ENCODE results near the gene FANCI. TPM values are rescaled to one million over a fixed set of nuclear protein-coding genes. Genes with fewer than 3 reads are reported as not detected.

The FANCI gene
- polyA plus RNA-seq (2013, experiment 1 of 2) = 45.2 TPM
- polyA plus RNA-seq (2013, experiment 2 of 2) = 45.9 TPM

DNA sequence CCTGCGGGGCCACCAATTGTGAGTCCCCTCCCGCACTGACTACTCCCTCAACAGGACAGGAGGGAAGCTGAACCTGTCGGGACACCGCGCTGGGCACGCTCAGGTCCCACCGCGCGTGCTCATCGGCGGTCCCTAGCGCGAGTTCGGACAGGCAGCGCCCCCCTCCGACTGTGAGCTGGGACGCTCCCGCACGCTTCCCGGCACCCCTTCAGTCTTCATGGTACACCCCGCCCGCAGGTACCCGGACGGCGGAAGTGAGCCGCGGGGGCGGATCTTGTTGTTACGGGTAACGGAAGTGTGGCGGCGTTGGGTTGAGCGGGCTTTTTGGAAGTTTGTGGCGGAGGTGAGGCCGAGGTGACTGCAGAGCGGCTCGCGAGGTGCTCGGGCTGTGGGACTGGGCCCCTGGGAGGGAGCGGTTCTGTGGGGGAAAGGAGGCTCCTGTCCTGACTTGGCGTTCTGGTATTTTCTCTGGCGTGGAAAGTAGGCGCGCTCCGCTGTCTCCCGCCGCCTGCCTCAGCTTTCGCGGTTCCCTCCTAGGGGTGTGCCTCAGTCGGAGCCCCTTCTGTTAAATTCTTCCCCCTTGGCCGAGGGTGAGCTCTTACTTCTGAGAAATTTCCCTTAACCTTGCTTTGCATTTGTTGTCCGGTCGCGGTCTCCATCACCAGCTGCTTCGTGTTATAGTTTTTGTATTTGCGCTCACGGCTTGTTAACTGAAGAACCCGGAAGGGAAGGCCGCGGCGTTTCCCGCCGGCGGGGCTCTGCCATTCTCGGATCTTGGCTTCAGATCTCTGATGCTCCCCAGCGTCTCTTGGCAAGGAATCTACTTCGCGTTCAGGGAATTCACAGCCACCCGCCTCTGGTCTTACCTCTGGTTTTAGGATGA, at the start of gene FANCI:
Gene FANCI, plus strand, starts transcription at position 289 of the 883 bp plus-strand sequence. CDS start 3,669 bp downstream, outside the sequence.
- peak within 1 kb of the TSS; percentile 95 for H3K9ac ChIP-seq (ENCODE audit: low read length)
- peak within 1 kb of the TSS; percentile 96 for H3K56ac ChIP-seq (ENCODE audit: low read length)
- H2BK120ac ChIP-seq (ENCODE audit: low read depth, low read length) = no peak within 1 kb of the TSS
- H4K5ac ChIP-seq (ENCODE audit: low read length) = no peak within 1 kb of the TSS
- H3K79me1 ChIP-seq (ENCODE audit: low read length) = peaks cover 9% of the 10 kb centered on the region
- no peak within 1 kb of the TSS for H2BK5ac ChIP-seq (ENCODE audit: low read length)
- H3K36me3 ChIP-seq (ENCODE audit: control insufficient read depth, insufficient read depth, low read length) = no peaks in the 10 kb centered on the region
- no peak within 1 kb of the TSS for H3K18ac ChIP-seq (ENCODE audit: low read length)
- WGBS (ENCODE audit: extremely low coverage, insufficient coverage, low lambda C conversion rate) = no CpG with 5 or more reads among the region's 69 CpGs
- no peak within 1 kb of the TSS for H4K8ac ChIP-seq (ENCODE audit: low read depth, low read length)
- peak within 1 kb of the TSS; percentile 75 for H3K4me2 ChIP-seq (ENCODE audit: low read length)
- no peak within 1 kb of the TSS for H2BK15ac ChIP-seq (replicated peaks; ENCODE audit: low read depth)
- peak; percentile 97 for DNase-seq
- peaks cover 5% of the 10 kb centered on the region for H3K4me1 ChIP-seq (ENCODE audit: control insufficient read depth, low read depth, low read length)
- H3K23ac ChIP-seq (ENCODE audit: low read length) = peak within 1 kb of the TSS; percentile 37
- H3K4me3 ChIP-seq (ENCODE audit: low read length) = peak within 1 kb of the TSS; percentile 99
- H3K4ac ChIP-seq (ENCODE audit: low read depth, low read length) = peak within 1 kb of the TSS; percentile 8
- no peak within 1 kb of the TSS for H2AK5ac ChIP-seq (ENCODE audit: low read length)
- H3K27me3 ChIP-seq (ENCODE audit: insufficient read depth, low read length, poor library complexity) = no peaks in the 10 kb centered on the region
- H3K27ac ChIP-seq (ENCODE audit: low read depth, low read length) = no peak within 1 kb of the TSS
- H3K79me2 ChIP-seq (ENCODE audit: control insufficient read depth, insufficient read depth, low read length) = peaks cover 24% of the 10 kb centered on the region

GRCh38 chr15:89194608-89195007, 49.2 kb upstream of the FANCI start:
- no peak overlapping the region for H3K27ac ChIP-seq (ENCODE audit: low read depth, low read length)
- H2BK15ac ChIP-seq (replicated peaks; ENCODE audit: low read depth) = no peak overlapping the region
- H3K23ac ChIP-seq (ENCODE audit: low read length) = no peak overlapping the region
- H3K79me2 ChIP-seq (ENCODE audit: control insufficient read depth, insufficient read depth, low read length) = no peaks in the 10 kb centered on the region
- H3K4me3 ChIP-seq (ENCODE audit: low read length) = no peak overlapping the region
- no peak overlapping the region for H4K5ac ChIP-seq (ENCODE audit: low read length)
- no peaks in the 10 kb centered on the region for H3K36me3 ChIP-seq (ENCODE audit: control insufficient read depth, insufficient read depth, low read length)
- H3K56ac ChIP-seq (ENCODE audit: low read length) = no peak overlapping the region
- peaks cover 12% of the 10 kb centered on the region for H3K4me1 ChIP-seq (ENCODE audit: control insufficient read depth, low read depth, low read length)
- no peaks in the 10 kb centered on the region for H3K27me3 ChIP-seq (ENCODE audit: insufficient read depth, low read length, poor library complexity)
- WGBS (ENCODE audit: extremely low coverage, insufficient coverage, low lambda C conversion rate) = no CpG with 5 or more reads among the region's 4 CpGs
- no peak overlapping the region for H3K4me2 ChIP-seq (ENCODE audit: low read length)
- H2BK5ac ChIP-seq (ENCODE audit: low read length) = no peak overlapping the region
- no peak overlapping the region for H3K4ac ChIP-seq (ENCODE audit: low read depth, low read length)
- no peak for DNase-seq
- H3K18ac ChIP-seq (ENCODE audit: low read length) = no peak overlapping the region
- H3K9ac ChIP-seq (ENCODE audit: low read length) = no peak overlapping the region
- no peaks in the 10 kb centered on the region for H3K79me1 ChIP-seq (ENCODE audit: low read length)
- H2BK120ac ChIP-seq (ENCODE audit: low read depth, low read length) = no peak overlapping the region
- no peak overlapping the region for H4K8ac ChIP-seq (ENCODE audit: low read depth, low read length)
- no peak overlapping the region for H2AK5ac ChIP-seq (ENCODE audit: low read length)

GRCh38 chr15:89195836-89196235, 47.9 kb upstream of the FANCI start:
- H3K36me3 ChIP-seq (ENCODE audit: control insufficient read depth, insufficient read depth, low read length) = no peaks in the 10 kb centered on the region
- no peak for DNase-seq
- H3K27ac ChIP-seq (ENCODE audit: low read depth, low read length) = no peak overlapping the region
- no peaks in the 10 kb centered on the region for H3K79me1 ChIP-seq (ENCODE audit: low read length)
- no peak overlapping the region for H2BK5ac ChIP-seq (ENCODE audit: low read length)
- WGBS (ENCODE audit: extremely low coverage, insufficient coverage, low lambda C conversion rate) = no CpG with 5 or more reads among the region's 8 CpGs
- no peaks in the 10 kb centered on the region for H3K27me3 ChIP-seq (ENCODE audit: insufficient read depth, low read length, poor library complexity)
- H3K4me3 ChIP-seq (ENCODE audit: low read length) = no peak overlapping the region
- no peak overlapping the region for H3K56ac ChIP-seq (ENCODE audit: low read length)
- no peak overlapping the region for H2AK5ac ChIP-seq (ENCODE audit: low read length)
- H4K8ac ChIP-seq (ENCODE audit: low read depth, low read length) = no peak overlapping the region
- no peak overlapping the region for H4K5ac ChIP-seq (ENCODE audit: low read length)
- H3K4ac ChIP-seq (ENCODE audit: low read depth, low read length) = no peak overlapping the region
- no peak overlapping the region for H2BK15ac ChIP-seq (replicated peaks; ENCODE audit: low read depth)
- H3K23ac ChIP-seq (ENCODE audit: low read length) = no peak overlapping the region
- H3K4me1 ChIP-seq (ENCODE audit: control insufficient read depth, low read depth, low read length) = peaks cover 12% of the 10 kb centered on the region
- H3K4me2 ChIP-seq (ENCODE audit: low read length) = no peak overlapping the region
- no peak overlapping the region for H3K18ac ChIP-seq (ENCODE audit: low read length)
- no peak overlapping the region for H2BK120ac ChIP-seq (ENCODE audit: low read depth, low read length)
- H3K79me2 ChIP-seq (ENCODE audit: control insufficient read depth, insufficient read depth, low read length) = no peaks in the 10 kb centered on the region
- H3K9ac ChIP-seq (ENCODE audit: low read length) = no peak overlapping the region

DNA sequence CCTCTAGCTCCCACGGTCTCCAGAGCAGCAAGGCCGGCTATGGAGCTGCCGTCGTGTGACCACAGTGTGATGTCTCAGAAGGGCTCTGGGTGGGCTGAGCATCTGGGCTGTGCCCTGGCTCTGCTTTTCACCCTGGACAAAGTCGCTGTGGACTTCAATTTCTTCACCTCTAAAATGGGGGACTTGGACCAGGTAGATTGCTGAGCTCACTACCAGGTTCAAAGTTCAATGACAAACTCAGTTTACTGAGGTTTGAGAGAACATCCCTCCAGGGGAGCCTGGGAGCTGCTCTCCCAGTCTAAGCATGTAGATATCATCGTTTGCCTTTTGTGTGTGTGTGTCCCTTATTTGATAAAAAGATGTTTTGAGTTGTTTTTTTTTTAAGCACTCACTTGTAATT, 47.5 kb upstream of the FANCI start:
- H3K27ac ChIP-seq (ENCODE audit: low read depth, low read length) = no peak overlapping the region
- no peak overlapping the region for H3K4ac ChIP-seq (ENCODE audit: low read depth, low read length)
- no CpG with 5 or more reads among the region's 6 CpGs for WGBS (ENCODE audit: extremely low coverage, insufficient coverage, low lambda C conversion rate)
- no peak overlapping the region for H3K23ac ChIP-seq (ENCODE audit: low read length)
- no peak overlapping the region for H4K5ac ChIP-seq (ENCODE audit: low read length)
- no peaks in the 10 kb centered on the region for H3K36me3 ChIP-seq (ENCODE audit: control insufficient read depth, insufficient read depth, low read length)
- H2BK15ac ChIP-seq (replicated peaks; ENCODE audit: low read depth) = no peak overlapping the region
- no peaks in the 10 kb centered on the region for H3K79me1 ChIP-seq (ENCODE audit: low read length)
- H2BK5ac ChIP-seq (ENCODE audit: low read length) = no peak overlapping the region
- no peaks in the 10 kb centered on the region for H3K27me3 ChIP-seq (ENCODE audit: insufficient read depth, low read length, poor library complexity)
- H3K79me2 ChIP-seq (ENCODE audit: control insufficient read depth, insufficient read depth, low read length) = no peaks in the 10 kb centered on the region
- no peak overlapping the region for H3K4me2 ChIP-seq (ENCODE audit: low read length)
- no peak overlapping the region for H3K9ac ChIP-seq (ENCODE audit: low read length)
- no peak overlapping the region for H3K18ac ChIP-seq (ENCODE audit: low read length)
- no peak overlapping the region for H2BK120ac ChIP-seq (ENCODE audit: low read depth, low read length)
- H3K56ac ChIP-seq (ENCODE audit: low read length) = no peak overlapping the region
- H3K4me3 ChIP-seq (ENCODE audit: low read length) = no peak overlapping the region
- H2AK5ac ChIP-seq (ENCODE audit: low read length) = no peak overlapping the region
- H3K4me1 ChIP-seq (ENCODE audit: control insufficient read depth, low read depth, low read length) = peaks cover 12% of the 10 kb centered on the region
- no peak overlapping the region for H4K8ac ChIP-seq (ENCODE audit: low read depth, low read length)
- no peak for DNase-seq

GRCh38 chr15:89196994-89197393, 46.8 kb upstream of the FANCI start:
- H3K79me1 ChIP-seq (ENCODE audit: low read length) = no peaks in the 10 kb centered on the region
- no peak overlapping the region for H3K23ac ChIP-seq (ENCODE audit: low read length)
- no peak overlapping the region for H3K4ac ChIP-seq (ENCODE audit: low read depth, low read length)
- H2BK15ac ChIP-seq (replicated peaks; ENCODE audit: low read depth) = no peak overlapping the region
- H2BK120ac ChIP-seq (ENCODE audit: low read depth, low read length) = no peak overlapping the region
- H3K56ac ChIP-seq (ENCODE audit: low read length) = no peak overlapping the region
- H2AK5ac ChIP-seq (ENCODE audit: low read length) = no peak overlapping the region
- no peaks in the 10 kb centered on the region for H3K79me2 ChIP-seq (ENCODE audit: control insufficient read depth, insufficient read depth, low read length)
- H4K5ac ChIP-seq (ENCODE audit: low read length) = no peak overlapping the region
- DNase-seq = no peak
- H4K8ac ChIP-seq (ENCODE audit: low read depth, low read length) = no peak overlapping the region
- peaks cover 12% of the 10 kb centered on the region for H3K4me1 ChIP-seq (ENCODE audit: control insufficient read depth, low read depth, low read length)
- no peak overlapping the region for H3K4me2 ChIP-seq (ENCODE audit: low read length)
- no peak overlapping the region for H2BK5ac ChIP-seq (ENCODE audit: low read length)
- H3K36me3 ChIP-seq (ENCODE audit: control insufficient read depth, insufficient read depth, low read length) = no peaks in the 10 kb centered on the region
- H3K4me3 ChIP-seq (ENCODE audit: low read length) = no peak overlapping the region
- H3K27ac ChIP-seq (ENCODE audit: low read depth, low read length) = no peak overlapping the region
- no peak overlapping the region for H3K9ac ChIP-seq (ENCODE audit: low read length)
- H3K27me3 ChIP-seq (ENCODE audit: insufficient read depth, low read length, poor library complexity) = no peaks in the 10 kb centered on the region
- no peak overlapping the region for H3K18ac ChIP-seq (ENCODE audit: low read length)
- whole genome bisulfite sequencing (ENCODE audit: extremely low coverage, insufficient coverage, low lambda C conversion rate) = no CpG with 5 or more reads among the region's 7 CpGs

Measured in mesendoderm (in vitro differentiated cells).